ENCODE data around the gene ABAT. TPM values are rescaled to one million over a fixed set of nuclear protein-coding genes. Genes with fewer than 3 reads are reported as not detected.

The ABAT gene
- total and polyA plus RNA-seq, 10 of the 15 experiments (the other 5 are each of a cell fraction or from before 2014, with no cell fraction given): 1.0 to 10.6 (median 1.9) TPM

DNA sequence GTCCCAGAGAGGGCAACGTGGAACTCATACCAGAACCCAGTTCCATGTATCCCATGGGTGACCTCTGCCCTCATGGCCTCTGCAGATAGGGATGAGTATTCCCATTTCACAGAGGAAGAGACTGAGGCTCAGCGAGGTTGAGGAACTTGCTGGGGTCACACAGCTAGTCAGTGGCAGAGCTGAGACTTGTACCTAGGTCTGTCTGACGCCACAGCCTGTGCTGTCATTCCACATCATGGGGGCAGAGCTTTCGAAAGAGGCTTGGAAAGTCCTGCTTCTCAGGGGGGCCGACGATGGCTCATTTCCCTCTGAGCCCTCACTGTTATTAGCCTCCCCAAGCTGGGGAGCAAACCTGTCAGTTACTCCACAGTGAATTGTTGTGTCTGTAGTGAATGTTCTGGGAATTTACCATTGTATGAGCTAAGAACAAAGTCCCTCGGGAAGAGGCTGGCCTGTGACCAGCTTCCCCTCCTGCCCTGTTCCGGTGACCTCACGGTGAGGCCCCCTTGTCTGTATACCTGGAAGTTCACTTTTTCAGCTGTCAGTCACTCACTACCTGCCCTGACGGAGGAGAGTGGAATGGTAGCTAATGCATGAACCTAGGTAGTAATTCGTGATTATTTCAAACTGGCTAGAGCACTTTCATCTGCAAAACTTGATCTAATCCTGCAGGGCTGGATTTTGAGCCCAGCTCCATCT lies 44.0 kb upstream of the ABAT start:
- no peak overlapping the region for H2AFZ ChIP-seq (ENCODE audit: control insufficient read depth, low read depth, low read length)
- in situ Hi-C loops (cut with MboI) (no loop called here), intact Hi-C loops (cut with micrococcal nuclease; ENCODE audit: unreplicated experiment) (no loop called here)
- CTCF ChIA-PET: no interaction called here
- no peak overlapping the region for H3K27ac ChIP-seq (ENCODE audit: control insufficient read depth, insufficient read depth)
- no peaks in the 10 kb centered on the region for H3K79me2 ChIP-seq (ENCODE audit: control insufficient read depth, insufficient read depth, low read length)
- H3K9me3 ChIP-seq (replicated peaks; ENCODE audit: control insufficient read depth, insufficient read depth, low read length): no peaks in the 10 kb centered on the region
- TF ChIP-seq ETV6 (conservative IDR thresholded peaks at IDR 0.05 in 1 of 2, IDR thresholded peaks at IDR 0.05 in 1 of 2; ENCODE audit: borderline replicate concordance in 1 of 2, low read depth in 1 of 2): no peak
- TF ChIP-seq, protein P1, sequence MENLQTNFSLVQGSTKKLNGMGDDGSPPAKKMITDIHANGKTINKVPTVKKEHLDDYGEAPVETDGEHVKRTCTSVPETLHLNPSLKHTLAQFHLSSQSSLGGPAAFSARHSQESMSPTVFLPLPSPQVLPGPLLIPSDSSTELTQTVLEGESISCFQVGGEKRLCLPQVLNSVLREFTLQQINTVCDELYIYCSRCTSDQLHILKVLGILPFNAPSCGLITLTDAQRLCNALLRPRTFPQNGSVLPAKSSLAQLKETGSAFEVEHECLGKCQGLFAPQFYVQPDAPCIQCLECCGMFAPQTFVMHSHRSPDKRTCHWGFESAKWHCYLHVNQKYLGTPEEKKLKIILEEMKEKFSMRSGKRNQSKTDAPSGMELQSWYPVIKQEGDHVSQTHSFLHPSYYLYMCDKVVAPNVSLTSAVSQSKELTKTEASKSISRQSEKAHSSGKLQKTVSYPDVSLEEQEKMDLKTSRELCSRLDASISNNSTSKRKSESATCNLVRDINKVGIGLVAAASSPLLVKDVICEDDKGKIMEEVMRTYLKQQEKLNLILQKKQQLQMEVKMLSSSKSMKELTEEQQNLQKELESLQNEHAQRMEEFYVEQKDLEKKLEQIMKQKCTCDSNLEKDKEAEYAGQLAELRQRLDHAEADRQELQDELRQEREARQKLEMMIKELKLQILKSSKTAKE (IDR thresholded peaks at IDR 0.05; ENCODE audit: low read depth, poor library complexity, severe bottlenecking): no peak
- no peak for TF ChIP-seq HCFC1 (IDR thresholded peaks at IDR 0.05; ENCODE audit: low read length)
- no peak for TF ChIP-seq PAX8 (IDR thresholded peaks at IDR 0.05)
- TF ChIP-seq CBX3 (IDR thresholded peaks at IDR 0.05; ENCODE audit: borderline replicate concordance, low read depth): no peak
- no peak for TF ChIP-seq POLR2AphosphoS2 (IDR thresholded peaks at IDR 0.05; ENCODE audit: low read depth, low read length)
- TF ChIP-seq, protein P2, sequence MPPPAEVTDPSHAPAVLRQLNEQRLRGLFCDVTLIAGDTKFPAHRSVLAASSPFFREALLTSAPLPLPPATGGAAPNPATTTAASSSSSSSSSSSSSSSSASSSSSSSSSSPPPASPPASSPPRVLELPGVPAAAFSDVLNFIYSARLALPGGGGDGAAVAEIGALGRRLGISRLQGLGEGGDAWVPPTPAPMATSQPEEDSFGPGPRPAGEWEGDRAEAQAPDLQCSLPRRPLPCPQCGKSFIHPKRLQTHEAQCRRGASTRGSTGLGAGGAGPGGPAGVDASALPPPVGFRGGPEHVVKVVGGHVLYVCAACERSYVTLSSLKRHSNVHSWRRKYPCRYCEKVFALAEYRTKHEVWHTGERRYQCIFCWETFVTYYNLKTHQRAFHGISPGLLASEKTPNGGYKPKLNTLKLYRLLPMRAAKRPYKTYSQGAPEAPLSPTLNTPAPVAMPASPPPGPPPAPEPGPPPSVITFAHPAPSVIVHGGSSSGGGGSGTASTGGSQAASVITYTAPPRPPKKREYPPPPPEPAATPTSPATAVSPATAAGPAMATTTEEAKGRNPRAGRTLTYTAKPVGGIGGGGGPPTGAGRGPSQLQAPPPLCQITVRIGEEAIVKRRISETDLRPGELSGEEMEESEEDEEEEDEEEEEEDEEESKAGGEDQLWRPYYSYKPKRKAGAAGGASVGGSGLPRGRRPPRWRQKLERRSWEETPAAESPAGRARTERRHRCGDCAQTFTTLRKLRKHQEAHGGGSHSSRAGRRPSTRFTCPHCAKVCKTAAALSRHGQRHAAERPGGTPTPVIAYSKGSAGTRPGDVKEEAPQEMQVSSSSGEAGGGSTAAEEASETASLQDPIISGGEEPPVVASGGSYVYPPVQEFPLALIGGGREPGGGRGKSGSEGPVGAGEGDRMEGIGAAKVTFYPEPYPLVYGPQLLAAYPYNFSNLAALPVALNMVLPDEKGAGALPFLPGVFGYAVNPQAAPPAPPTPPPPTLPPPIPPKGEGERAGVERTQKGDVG (CRISPR knock-in tag; IDR thresholded peaks at IDR 0.05): no peak
- TF ChIP-seq SMAD1 (IDR thresholded peaks at IDR 0.05; ENCODE audit: low read depth, partially characterized antibody): no peak
- H3K27me3 ChIP-seq (replicated peaks in 1 of 2; ENCODE audit: control insufficient read depth in 2 of 2, insufficient read depth in 2 of 2, low read length in 1 of 2): no peaks in the 10 kb centered on the region
- no TSS peak for BruUV-seq (replicated peaks)
- ATAC-seq (no peak), DNase-seq (ENCODE audit: low read depth, low spot score) (no peak), FAIRE-seq (no peak)
- no peak overlapping the region for H3K4me3 ChIP-seq
- no peaks in the 10 kb centered on the region for H4K20me1 ChIP-seq (ENCODE audit: control insufficient read depth, insufficient read depth)
- no peaks in the 10 kb centered on the region for H3K4me1 ChIP-seq (ENCODE audit: control insufficient read depth, insufficient read depth, low read length)
- WGBS (ENCODE audit: insufficient coverage, insufficient replicate concordance, low lambda C conversion rate, missing lambda C conversion rate): over 99% methylated on average over 11 of the region's 11 CpGs
- H3K36me3 ChIP-seq (ENCODE audit: control insufficient read depth in 2 of 2, insufficient read depth in 2 of 2, low read length in 1 of 2): peaks cover 13 to 22% of the 10 kb centered on the region in 2 experiments
- no peak overlapping the region for H3K9ac ChIP-seq (ENCODE audit: control insufficient read depth, insufficient read depth, low read length)
- SMC1A ChIA-PET (ENCODE audit: uncharacterized antibody, unreplicated experiment): no interaction called here
- POLR2A ChIA-PET: no interaction called here
- RAD21 ChIA-PET (ENCODE audit: unreplicated experiment): no interaction called here
- no peak overlapping the region for H3K4me2 ChIP-seq (ENCODE audit: control insufficient read depth, insufficient read depth)

Measured in GM12878 (cell line).